A673 (cell line): Measurements from ENCODE around the gene PLPP2. TPM values are rescaled to one million over a fixed set of nuclear protein-coding genes. Genes with fewer than 3 reads are reported as not detected.

ENCODE experiments used
- BruUV-seq: library from RNA; stranded (reverse); fragments of 400-500 nt; replicated peaks from 2 replicates; lab custom pipeline; 2021; lab: Mats Ljungman, UMichigan
- CTCF ChIA-PET: fragments of 300-600 bp; sonication (Branson Sonifier 250); formaldehyde crosslinking; loops from one replicate; lab custom pipeline; 2022; ENCODE audit warnings: antibody characterized with exemption; lab: Charles Lee
- POLR2A ChIA-PET: fragments of 300-600 bp; sonication (Branson Sonifier 250); formaldehyde crosslinking; loops from one replicate; lab custom pipeline; 2022; ENCODE audit warnings: antibody characterized with exemption; ENCODE audit not compliant: low non-redundant PET; lab: Charles Lee
- DNase-seq: peaks from one replicate; pipeline ENCODE4 v3.0.0-alpha.2; 2015; ENCODE audit warnings: low spot score
- H3K27ac ChIP-seq: fragments of 200-600 bp; sonication (generic); 2 replicates; pipeline ENCODE4 v1.5.1; 2016; ENCODE audit warnings: mixed run types, low read depth, mild to moderate bottlenecking, mixed read lengths, antibody characterized with exemption, low read length; ENCODE audit not compliant: poor library complexity, severe bottlenecking
- H3K27me3 ChIP-seq: fragments of 200-600 bp; sonication (generic); replicated peaks from 2 replicates; pipeline ENCODE4 v1.6.1; 2017; ENCODE audit warnings: mixed run types, low read depth, mild to moderate bottlenecking, mixed read lengths, antibody characterized with exemption, low read length; ENCODE audit not compliant: insufficient read depth, poor library complexity
- H3K36me3 ChIP-seq: fragments of 200-600 bp; sonication (generic); 2 replicates; pipeline ENCODE4 v1.6.1; 2016; ENCODE audit warnings: mixed run types, mild to moderate bottlenecking, mixed read lengths, antibody characterized with exemption, low read length; ENCODE audit not compliant: insufficient read depth, poor library complexity, severe bottlenecking
- H3K4me1 ChIP-seq: fragments of 200-600 bp; sonication (generic); 2 replicates; pipeline ENCODE4 v1.6.1; 2017; ENCODE audit warnings: mixed run types, mild to moderate bottlenecking, mixed read lengths, antibody characterized with exemption, low read length; ENCODE audit not compliant: insufficient read depth, poor library complexity, severe bottlenecking
- H3K4me3 ChIP-seq: fragments of 200-600 bp; sonication (generic); 2 replicates; pipeline ENCODE4 v1.5.1; 2016; ENCODE audit warnings: low read depth, mixed run types, mild to moderate bottlenecking, mixed read lengths, low read length; ENCODE audit not compliant: poor library complexity, severe bottlenecking
- H3K9me3 ChIP-seq: fragments of 200-600 bp; sonication (generic); 2 replicates; pipeline ENCODE4 v1.6.1; 2016; ENCODE audit warnings: mixed run types, low read depth, mild to moderate bottlenecking, mixed read lengths, antibody characterized with exemption, low read length; ENCODE audit not compliant: poor library complexity, severe bottlenecking
- EZH2 ChIP-seq: fragments of 200-600 bp; sonication (generic); IDR thresholded peaks from 2 replicates; pipeline ENCODE4 v1.6.1; 2017; ENCODE audit warnings: borderline replicate concordance, low read depth, mild to moderate bottlenecking, mixed read lengths, antibody characterized with exemption, low read length; ENCODE audit not compliant: poor library complexity, severe bottlenecking
- intact Hi-C: fragments of 100-400 bp; cut with micrococcal nuclease; formaldehyde crosslinking; loops from one replicate; pipeline ENCODE4 v1.10.0; 2022; ENCODE audit not compliant: unreplicated experiment
- total RNA-seq: library from RNA; stranded (reverse); gene quantifications from 2 replicates; pipeline ENCODE4 v1.2.3, GENCODE V29; 2021
- TF ChIP-seq, protein P1 (sequence below): fragments of 300-800, 200-600 bp; sonication (generic); conservative IDR thresholded peaks from 2 replicates; pipeline ENCODE4 v1.5.1; 2017; ENCODE audit warnings: low read depth, mild to moderate bottlenecking, antibody characterized with exemption, low read length, moderate library complexity, mixed read lengths

PLPP2 gene
- total RNA-seq, 1 experiment from 2014 or later, result 2.6 TPM

DNA sequence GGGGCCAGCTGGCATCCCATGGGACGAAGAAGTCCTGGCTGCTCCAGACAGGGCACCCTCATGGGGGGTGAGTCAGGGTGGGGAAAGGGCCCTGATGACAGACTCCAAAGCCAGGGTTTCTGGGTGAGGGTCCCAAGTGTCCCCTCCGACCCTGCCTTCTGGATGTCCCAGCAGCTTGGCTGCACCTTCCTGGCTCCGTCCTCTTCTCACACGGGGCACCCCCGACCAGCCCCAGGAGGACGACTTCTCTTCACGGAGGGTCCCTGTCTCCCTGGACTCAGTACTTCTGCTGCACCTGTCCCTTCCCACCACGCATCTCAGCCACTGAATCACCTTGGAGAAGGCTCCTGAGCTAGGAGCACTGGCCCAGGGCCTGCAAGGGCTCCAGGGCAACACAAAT lies 33.5 kb upstream of the PLPP2 start:
- H3K9me3 ChIP-seq, result no peaks in the 10 kb centered on the region
- ChIA-PET CTCF (no interaction called here), POLR2A (no interaction called here)
- intact Hi-C loops, result no loop called here
- TF ChIP-seq EZH2, result no peak
- TF ChIP-seq, protein P1, sequence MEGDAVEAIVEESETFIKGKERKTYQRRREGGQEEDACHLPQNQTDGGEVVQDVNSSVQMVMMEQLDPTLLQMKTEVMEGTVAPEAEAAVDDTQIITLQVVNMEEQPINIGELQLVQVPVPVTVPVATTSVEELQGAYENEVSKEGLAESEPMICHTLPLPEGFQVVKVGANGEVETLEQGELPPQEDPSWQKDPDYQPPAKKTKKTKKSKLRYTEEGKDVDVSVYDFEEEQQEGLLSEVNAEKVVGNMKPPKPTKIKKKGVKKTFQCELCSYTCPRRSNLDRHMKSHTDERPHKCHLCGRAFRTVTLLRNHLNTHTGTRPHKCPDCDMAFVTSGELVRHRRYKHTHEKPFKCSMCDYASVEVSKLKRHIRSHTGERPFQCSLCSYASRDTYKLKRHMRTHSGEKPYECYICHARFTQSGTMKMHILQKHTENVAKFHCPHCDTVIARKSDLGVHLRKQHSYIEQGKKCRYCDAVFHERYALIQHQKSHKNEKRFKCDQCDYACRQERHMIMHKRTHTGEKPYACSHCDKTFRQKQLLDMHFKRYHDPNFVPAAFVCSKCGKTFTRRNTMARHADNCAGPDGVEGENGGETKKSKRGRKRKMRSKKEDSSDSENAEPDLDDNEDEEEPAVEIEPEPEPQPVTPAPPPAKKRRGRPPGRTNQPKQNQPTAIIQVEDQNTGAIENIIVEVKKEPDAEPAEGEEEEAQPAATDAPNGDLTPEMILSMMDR, result no peak
- no peak for DNase-seq
- H3K36me3 ChIP-seq, result peaks cover 71% of the 10 kb centered on the region
- H3K27ac ChIP-seq, result no peak overlapping the region
- no peaks in the 10 kb centered on the region for H3K27me3 ChIP-seq
- H3K4me1 ChIP-seq, result no peaks in the 10 kb centered on the region
- no peak overlapping the region for H3K4me3 ChIP-seq
- no TSS peak for BruUV-seq

DNA sequence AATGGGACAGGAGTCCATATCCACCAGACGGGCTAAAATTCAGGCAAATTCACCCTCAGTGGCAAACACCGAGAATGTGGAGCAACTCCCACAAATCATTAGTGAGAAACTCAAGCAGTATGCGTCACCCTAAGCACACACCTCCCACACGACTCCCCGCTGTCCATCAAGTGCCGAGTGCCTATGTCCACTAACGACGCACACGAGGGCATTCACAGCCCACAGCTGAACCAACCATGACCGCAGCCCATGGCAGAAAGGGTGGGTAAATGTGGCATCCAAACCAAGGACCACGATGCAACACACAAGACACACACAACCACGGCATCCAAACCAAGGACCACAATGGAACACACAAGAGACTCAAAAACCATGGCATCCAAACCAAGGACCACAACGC lies 31.4 kb upstream of the PLPP2 start:
- BruUV-seq, result TSS peak; percentile 23
- intact Hi-C loops, result no loop called here
- ChIA-PET CTCF (no interaction called here), POLR2A (no interaction called here)
- Histone ChIP-seq H3K9me3 (no peaks in the 10 kb centered on the region), H3K27ac (no peak overlapping the region), H3K36me3 (peaks cover 56% of the 10 kb centered on the region), H3K27me3 (no peaks in the 10 kb centered on the region), H3K4me1 (no peaks in the 10 kb centered on the region), H3K4me3 (no peak overlapping the region)
- no peak for DNase-seq
- TF ChIP-seq EZH2, result no peak
- TF ChIP-seq, protein P1, result no peak

DNA sequence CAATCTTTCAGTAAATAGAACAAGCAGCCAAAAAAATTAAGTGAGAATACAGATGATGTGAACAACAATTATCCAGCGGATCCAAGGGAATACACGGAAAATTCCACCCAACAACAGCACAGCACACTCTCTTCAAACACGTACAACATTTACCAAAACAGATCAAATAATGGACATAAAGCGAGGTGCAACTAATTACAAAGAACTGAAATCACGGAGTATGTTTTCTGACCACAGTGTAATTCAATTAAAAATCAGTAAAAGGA lies 27.2 kb upstream of the PLPP2 start:
- POLR2A ChIA-PET, result no interaction called here
- DNase-seq, result no peak
- H3K27ac ChIP-seq, result no peak overlapping the region
- intact Hi-C loops, result no loop called here
- no peaks in the 10 kb centered on the region for H3K4me1 ChIP-seq
- BruUV-seq, result no TSS peak
- H3K27me3 ChIP-seq, result no peaks in the 10 kb centered on the region
- TF ChIP-seq EZH2, result no peak
- TF ChIP-seq, protein P1, result no peak
- H3K9me3 ChIP-seq, result no peaks in the 10 kb centered on the region
- no peak overlapping the region for H3K4me3 ChIP-seq
- H3K36me3 ChIP-seq, result peaks cover 34% of the 10 kb centered on the region
- CTCF ChIA-PET, result no interaction called here
